NT2/D1 (cell line): ENCODE results near the gene IGFBP4.

Experiments
- SUZ12 ChIP-seq: IDR thresholded peaks from 2 replicates; pipeline ENCODE4 v1.6.1; 2011; ENCODE audit not compliant: insufficient read length, insufficient read depth; ENCODE audit errors: extremely low read depth
- ZNF274 ChIP-seq: IDR thresholded peaks from 2 replicates; pipeline ENCODE4 v1.6.1; 2011; ENCODE audit warnings: mild to moderate bottlenecking, low read depth, low read length

GRCh38 chr17:40407460-40407859 lies 35.8 kb upstream of the IGFBP4 start:
- TF ChIP-seq ZNF274 = no peak
- TF ChIP-seq SUZ12 = no peak
